GM19239 (cell line): ENCODE data around the gene YTHDC2.
A peak's percentile ranks its signal among the peaks of the same experiment; 100 is the strongest.

Experiments used
- DNase-seq: peaks from one replicate; pipeline ENCODE4 v3.0.0; 2011; ENCODE audit warnings: low spot score; ENCODE audit not compliant: insufficient read length
- FAIRE-seq: peaks from 2 replicates; lab custom pipeline; 2011; peaks lifted over from hg19 to GRCh38; lab: Jason Lieb, UNC

YTHDC2 gene

GRCh38 chr5:113518884-113519283 is 5.4 kb downstream of the YTHDC2 start:
- FAIRE-seq = no peak
- no peak for DNase-seq

GRCh38 chr5:113519412-113519811 is 5.9 kb downstream of the YTHDC2 start:
- FAIRE-seq (no peak), DNase-seq (no peak)

- DNase-seq (no peak), FAIRE-seq (peak; percentile 26)
Measured at GRCh38 chr5:113520429-113520828, 6.9 kb downstream of the YTHDC2 start.

- DNase-seq = no peak
- peak; percentile 31 for FAIRE-seq
Measured at GRCh38 chr5:113520899-113521298, 7.4 kb downstream of the YTHDC2 start.

GRCh38 chr5:113523168-113523567 is 9.7 kb downstream of the YTHDC2 start:
- FAIRE-seq (no peak), DNase-seq (no peak)

- FAIRE-seq = peak; percentile 85
- DNase-seq = no peak
Measured at GRCh38 chr5:113524927-113525326, 11.4 kb downstream of the YTHDC2 start.

GRCh38 chr5:113526421-113526820 is 12.9 kb downstream of the YTHDC2 start:
- FAIRE-seq (peak; percentile 8), DNase-seq (no peak)

GRCh38 chr5:113527746-113528145 is 14.3 kb downstream of the YTHDC2 start:
- no peak for FAIRE-seq

GRCh38 chr5:113531481-113532159 is 18.1 kb downstream of the YTHDC2 start:
- FAIRE-seq (no peak), DNase-seq (no peak)

More at GRCh38 chr5:113527746-113528145, 14.3 kb downstream of the YTHDC2 start:
- no peak for DNase-seq

- no peak for DNase-seq
- FAIRE-seq = no peak
Measured at GRCh38 chr5:113538313-113538712, 24.8 kb downstream of the YTHDC2 start.

GRCh38 chr5:113546703-113547183 is 33.2 kb downstream of the YTHDC2 start:
- DNase-seq = no peak
- no peak for FAIRE-seq

GRCh38 chr5:113548396-113548795 is 34.9 kb downstream of the YTHDC2 start:
- DNase-seq = no peak
- FAIRE-seq = no peak

GRCh38 chr5:113552137-113552536 is 38.6 kb downstream of the YTHDC2 start:
- DNase-seq = no peak
- no peak for FAIRE-seq

- no peak for FAIRE-seq
- no peak for DNase-seq
Measured at GRCh38 chr5:113552620-113553019, 39.1 kb downstream of the YTHDC2 start.

GRCh38 chr5:113562828-113563400 is 49.4 kb downstream of the YTHDC2 start:
- DNase-seq (no peak), FAIRE-seq (no peak)

- DNase-seq (no peak), FAIRE-seq (no peak)
Measured at GRCh38 chr5:113569396-113569795, 55.9 kb downstream of the YTHDC2 start.

- FAIRE-seq = no peak
Measured at GRCh38 chr5:113572716-113573115, 59.2 kb downstream of the YTHDC2 start.

GRCh38 chr5:113574417-113574816 is 60.9 kb downstream of the YTHDC2 start:
- FAIRE-seq = no peak
- no peak for DNase-seq

More at GRCh38 chr5:113572716-113573115, 59.2 kb downstream of the YTHDC2 start:
- DNase-seq = no peak

- no peak for FAIRE-seq
- DNase-seq = no peak
Measured at GRCh38 chr5:113575074-113575473, 61.6 kb downstream of the YTHDC2 start.

GRCh38 chr5:113578091-113578490 is 64.6 kb downstream of the YTHDC2 start:
- DNase-seq (no peak), FAIRE-seq (no peak)

- DNase-seq = no peak
- FAIRE-seq = no peak
Measured at GRCh38 chr5:113581388-113581787, 67.9 kb downstream of the YTHDC2 start.

GRCh38 chr5:113598150-113598549 is 84.7 kb downstream of the YTHDC2 start:
- no peak for FAIRE-seq
- no peak for DNase-seq
